Measurements from ENCODE around the gene DPEP1. TPM values are rescaled to one million over a fixed set of nuclear protein-coding genes. Genes with fewer than 3 reads are reported as not detected.
"Not testable (repeated sequence)": the region's sequence is repeated elsewhere in the genome, so short reads cannot be mapped to it uniquely, and the experiment has no call there.

DPEP1 gene
- total RNA-seq, 2 donors from 2014 or later: 0.88 to 3.2 TPM

DNA sequence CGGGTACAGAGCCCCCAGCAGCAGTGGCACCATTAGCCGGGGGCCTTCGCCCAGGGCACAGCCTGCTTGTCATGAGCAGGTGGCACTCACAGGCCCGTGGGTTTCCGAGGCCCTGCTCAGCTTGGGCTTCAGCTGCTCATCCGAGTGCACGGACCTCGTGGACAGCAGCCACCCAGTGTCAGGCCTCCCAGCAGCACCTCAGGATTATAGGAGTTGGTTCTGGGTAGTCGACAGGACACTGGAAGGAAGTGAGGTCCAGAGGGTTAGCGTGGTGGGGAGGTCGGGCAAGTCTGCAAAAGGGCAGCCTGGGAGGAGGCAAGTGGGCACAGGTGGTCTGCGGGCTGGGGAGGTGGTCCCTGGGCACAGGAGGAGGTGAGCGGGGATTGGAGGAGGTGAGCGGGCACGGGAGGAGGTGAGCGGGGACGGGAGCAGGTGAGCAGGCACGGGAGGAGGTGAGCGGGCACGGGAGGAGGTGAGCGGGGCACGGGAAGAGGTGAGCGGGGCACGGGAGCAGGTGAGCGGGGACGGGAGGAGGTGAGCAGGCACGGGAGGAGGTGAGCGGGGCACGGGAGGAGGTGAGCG, 43.0 kb upstream of the DPEP1 start:
- H3K4me1 ChIP-seq (ENCODE audit: control insufficient read depth, insufficient read depth, low read length): peaks cover 11% of the 10 kb centered on the region
- no peaks in the 10 kb centered on the region for H3K9me3 Mint-ChIP-seq
- H3K27ac Mint-ChIP-seq: no peak overlapping the region
- H3K4me3 ChIP-seq (ENCODE audit: low read length): no peak overlapping the region
- no peak for DNase-seq
- no peak overlapping the region for H3K9ac ChIP-seq (ENCODE audit: extremely low read depth, low read length, poor library complexity, severe bottlenecking)
- no peak overlapping the region for H3K4me3 Mint-ChIP-seq
- peaks cover 44% of the 10 kb centered on the region for H3K27me3 Mint-ChIP-seq (ENCODE audit: insufficient read depth)
- peaks cover 8% of the 10 kb centered on the region for H3K27me3 ChIP-seq (ENCODE audit: control insufficient read depth, insufficient read depth, low read length, poor library complexity, severe bottlenecking)
- H3K36me3 ChIP-seq (ENCODE audit: control insufficient read depth, insufficient read depth, low read length): no peaks in the 10 kb centered on the region
- 90 to 94% methylated on average over 19 to 26 of the region's 30 CpGs for WGBS, 2 experiments (ENCODE audit: insufficient coverage in 1 of 2, insufficient read length in 1 of 2)
- H3K4me1 Mint-ChIP-seq: peaks cover 17% of the 10 kb centered on the region
- H3K9me3 ChIP-seq (ENCODE audit: control insufficient read depth, low read length): no peaks in the 10 kb centered on the region
- no peak overlapping the region for H3K27ac ChIP-seq (ENCODE audit: low read depth, low read length)
- TF ChIP-seq, protein P1, sequence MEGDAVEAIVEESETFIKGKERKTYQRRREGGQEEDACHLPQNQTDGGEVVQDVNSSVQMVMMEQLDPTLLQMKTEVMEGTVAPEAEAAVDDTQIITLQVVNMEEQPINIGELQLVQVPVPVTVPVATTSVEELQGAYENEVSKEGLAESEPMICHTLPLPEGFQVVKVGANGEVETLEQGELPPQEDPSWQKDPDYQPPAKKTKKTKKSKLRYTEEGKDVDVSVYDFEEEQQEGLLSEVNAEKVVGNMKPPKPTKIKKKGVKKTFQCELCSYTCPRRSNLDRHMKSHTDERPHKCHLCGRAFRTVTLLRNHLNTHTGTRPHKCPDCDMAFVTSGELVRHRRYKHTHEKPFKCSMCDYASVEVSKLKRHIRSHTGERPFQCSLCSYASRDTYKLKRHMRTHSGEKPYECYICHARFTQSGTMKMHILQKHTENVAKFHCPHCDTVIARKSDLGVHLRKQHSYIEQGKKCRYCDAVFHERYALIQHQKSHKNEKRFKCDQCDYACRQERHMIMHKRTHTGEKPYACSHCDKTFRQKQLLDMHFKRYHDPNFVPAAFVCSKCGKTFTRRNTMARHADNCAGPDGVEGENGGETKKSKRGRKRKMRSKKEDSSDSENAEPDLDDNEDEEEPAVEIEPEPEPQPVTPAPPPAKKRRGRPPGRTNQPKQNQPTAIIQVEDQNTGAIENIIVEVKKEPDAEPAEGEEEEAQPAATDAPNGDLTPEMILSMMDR (conservative IDR thresholded peaks at IDR 0.05): no peak
- no peaks in the 10 kb centered on the region for H3K36me3 Mint-ChIP-seq (ENCODE audit: low read depth)

DNA sequence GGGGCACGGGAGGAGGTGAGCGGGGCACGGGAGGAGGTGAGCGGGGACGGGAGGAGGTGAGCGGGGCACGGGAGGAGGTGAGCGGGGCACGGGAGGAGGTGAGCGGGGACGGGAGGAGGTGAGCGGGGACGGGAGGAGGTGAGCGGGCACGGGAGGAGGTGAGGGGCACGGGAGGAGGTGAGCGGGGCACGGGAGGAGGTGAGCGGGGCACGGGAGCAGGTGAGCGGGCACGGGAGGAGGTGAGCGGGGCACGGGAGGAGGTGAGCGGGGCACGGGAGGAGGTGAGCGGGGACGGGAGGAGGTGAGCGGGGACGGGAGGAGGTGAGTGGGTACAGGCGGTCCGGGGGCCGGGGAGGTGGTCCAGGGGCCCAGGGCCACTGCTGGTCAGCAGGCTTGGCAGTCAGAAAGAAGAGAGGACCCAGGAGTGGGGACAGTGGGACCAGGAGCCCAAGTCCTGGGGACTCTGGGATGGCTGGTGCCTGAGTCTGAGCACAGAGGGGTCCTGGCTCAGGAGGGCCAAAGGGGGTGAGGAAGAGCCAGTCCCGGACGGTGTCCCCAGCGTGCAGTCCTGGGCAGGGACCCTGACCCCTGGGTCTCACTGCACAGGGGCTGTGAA, 42.4 kb upstream of the DPEP1 start:
- H3K9ac ChIP-seq (ENCODE audit: extremely low read depth, low read length, poor library complexity, severe bottlenecking); H3K27ac Mint-ChIP-seq; H3K9me3 Mint-ChIP-seq; H3K4me3 Mint-ChIP-seq; H3K9me3 ChIP-seq (ENCODE audit: control insufficient read depth, low read length); H3K4me3 ChIP-seq (ENCODE audit: low read length); DNase-seq; H3K27ac ChIP-seq (ENCODE audit: low read depth, low read length); H3K36me3 ChIP-seq (ENCODE audit: control insufficient read depth, insufficient read depth, low read length); H3K36me3 Mint-ChIP-seq (ENCODE audit: low read depth): not testable (repeated sequence)
- Histone ChIP-seq H3K27me3 (ENCODE audit: control insufficient read depth, insufficient read depth, low read length, poor library complexity, severe bottlenecking) (peaks cover 13% of the 10 kb centered on the region), H3K4me1 (ENCODE audit: control insufficient read depth, insufficient read depth, low read length) (peaks cover 11% of the 10 kb centered on the region)
- Mint-ChIP-seq H3K4me1 (peaks cover 13% of the 10 kb centered on the region), H3K27me3 (ENCODE audit: insufficient read depth) (peaks cover 47% of the 10 kb centered on the region)
- WGBS, 2 experiments (ENCODE audit: insufficient coverage in 1 of 2, insufficient read length in 1 of 2): 82 to 90% methylated on average over 8 to 10 of the region's 36 CpGs

DNA sequence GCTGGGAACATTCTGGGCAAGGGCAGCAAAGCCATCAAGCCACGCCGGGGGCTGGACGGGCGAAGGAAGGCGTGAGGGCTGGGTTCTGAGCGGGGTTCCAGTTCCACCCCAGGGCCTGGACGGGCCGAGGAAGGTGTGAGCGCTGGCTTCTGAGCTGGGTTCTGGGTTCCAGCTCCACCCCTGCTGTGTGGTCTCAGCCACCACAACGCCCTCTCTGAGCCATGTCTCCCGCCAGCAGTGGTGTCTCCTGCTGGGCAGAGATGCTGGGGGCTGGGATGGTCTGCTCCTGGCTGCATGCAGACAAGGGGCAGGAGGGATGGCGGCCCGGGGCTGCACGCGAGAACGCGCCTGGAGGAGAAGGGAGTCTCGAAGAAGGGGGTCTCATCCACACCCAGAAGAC, 41.8 kb upstream of the DPEP1 start:
- DNase-seq: no peak
- Histone ChIP-seq H3K9ac (ENCODE audit: extremely low read depth, low read length, poor library complexity, severe bottlenecking) (no peak overlapping the region), H3K27me3 (ENCODE audit: control insufficient read depth, insufficient read depth, low read length, poor library complexity, severe bottlenecking) (peaks cover 19% of the 10 kb centered on the region), H3K4me3 (ENCODE audit: low read length) (no peak overlapping the region), H3K27ac (ENCODE audit: low read depth, low read length) (no peak overlapping the region), H3K4me1 (ENCODE audit: control insufficient read depth, insufficient read depth, low read length) (peaks cover 11% of the 10 kb centered on the region), H3K36me3 (ENCODE audit: control insufficient read depth, insufficient read depth, low read length) (no peaks in the 10 kb centered on the region), H3K9me3 (ENCODE audit: control insufficient read depth, low read length) (no peaks in the 10 kb centered on the region)
- peaks cover 9% of the 10 kb centered on the region for H3K4me1 Mint-ChIP-seq
- no peak overlapping the region for H3K4me3 Mint-ChIP-seq
- 89 to 100% methylated on average over 2 to 18 of the region's 18 CpGs for WGBS, 2 experiments (ENCODE audit: insufficient coverage in 1 of 2, insufficient read length in 1 of 2)
- no peak overlapping the region for H3K27ac Mint-ChIP-seq
- no peaks in the 10 kb centered on the region for H3K9me3 Mint-ChIP-seq
- TF ChIP-seq, protein P1 (conservative IDR thresholded peaks at IDR 0.05): no peak
- no peaks in the 10 kb centered on the region for H3K36me3 Mint-ChIP-seq (ENCODE audit: low read depth)
- H3K27me3 Mint-ChIP-seq (ENCODE audit: insufficient read depth): peaks cover 49% of the 10 kb centered on the region
